Parathyroid adenoma (tissue), 2 donors: ENCODE results near the gene SH3BP5.
A peak's percentile ranks its signal among the peaks of the same experiment; 100 is the strongest.

Experiments
- H2AFZ ChIP-seq: fragments of 300-600 bp; sonication (generic); one replicate; pipeline ENCODE4 v1.7.0; 2017; ENCODE audit warnings: antibody characterized with exemption, mild to moderate bottlenecking
- H3K27ac ChIP-seq: fragments of 300-600 bp; sonication (generic); one replicate; pipeline ENCODE4 v1.7.0; 2017
- H3K27me3 ChIP-seq: fragments of 300-600 bp; sonication (generic); one replicate; pipeline ENCODE4 v1.7.0; 2017; ENCODE audit warnings: low read length; ENCODE audit not compliant: control insufficient read depth, insufficient read depth
- H3K36me3 ChIP-seq: fragments of 300-600 bp; sonication (generic); one replicate; pipeline ENCODE4 v1.7.0; 2017; ENCODE audit warnings: low read length; ENCODE audit not compliant: control insufficient read depth, insufficient read depth
- H3K4me1 ChIP-seq: fragments of 300-600 bp; sonication (generic); one replicate; pipeline ENCODE4 v1.7.0; 2017; ENCODE audit warnings: control low read depth
- H3K4me2 ChIP-seq: fragments of 300-600 bp; sonication (generic); one replicate; pipeline ENCODE4 v1.7.0; 2017; ENCODE audit warnings: low read length
- H3K4me3 ChIP-seq: fragments of 300-600 bp; sonication (generic); one replicate; pipeline ENCODE4 v1.7.0; 2017; ENCODE audit warnings: low read depth, low read length
- H3K79me2 ChIP-seq: fragments of 300-600 bp; sonication (generic); one replicate; pipeline ENCODE4 v1.7.0; 2017; ENCODE audit warnings: control low read depth
- H3K9ac ChIP-seq: fragments of 300-600 bp; sonication (generic); one replicate; pipeline ENCODE4 v1.7.0; 2017; ENCODE audit warnings: mild to moderate bottlenecking
- H3K9me3 ChIP-seq: fragments of 300-600 bp; sonication (generic); one replicate; pipeline ENCODE4 v1.7.0; 2017; ENCODE audit warnings: low read length; ENCODE audit not compliant: control insufficient read depth
- TF ChIP-seq, protein P1 (sequence below): fragments of 300-600 bp; sonication (generic); IDR thresholded peaks from one replicate; pipeline ENCODE4 v1.7.0; 2017; ENCODE audit warnings: antibody characterized with exemption, mild to moderate bottlenecking
- donor health status: primary hyperparathyroidism.

SH3BP5 gene

DNA sequence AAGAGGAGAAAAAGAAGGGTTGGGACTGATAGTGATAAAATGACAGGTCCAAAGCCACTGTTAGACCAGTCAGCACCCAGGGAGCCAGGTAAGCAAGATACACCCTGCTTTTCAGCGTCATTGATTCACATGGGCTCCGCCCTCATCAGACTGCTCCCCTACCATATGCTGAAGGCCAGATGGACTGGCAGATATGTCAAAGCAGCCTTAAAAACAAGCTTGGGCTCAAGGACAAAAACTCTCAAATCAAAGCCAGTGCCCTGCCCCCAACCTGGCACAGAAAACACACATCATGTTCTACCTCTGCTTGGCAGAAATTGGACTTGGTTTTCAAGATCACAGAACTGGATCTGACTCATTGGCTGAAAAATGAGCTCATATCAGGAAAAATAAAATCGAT lies 33.4 kb downstream of the SH3BP5 start:
- H3K4me2 ChIP-seq, result no peak overlapping the region
- H3K27ac ChIP-seq, result peak overlapping the region; percentile 8
- H3K36me3 ChIP-seq, result no peaks in the 10 kb centered on the region
- H3K4me3 ChIP-seq, result no peak overlapping the region
- peaks cover 9% of the 10 kb centered on the region for H3K4me1 ChIP-seq
- no peak overlapping the region for H2AFZ ChIP-seq
- H3K9ac ChIP-seq, result no peak overlapping the region
- TF ChIP-seq, protein P1, sequence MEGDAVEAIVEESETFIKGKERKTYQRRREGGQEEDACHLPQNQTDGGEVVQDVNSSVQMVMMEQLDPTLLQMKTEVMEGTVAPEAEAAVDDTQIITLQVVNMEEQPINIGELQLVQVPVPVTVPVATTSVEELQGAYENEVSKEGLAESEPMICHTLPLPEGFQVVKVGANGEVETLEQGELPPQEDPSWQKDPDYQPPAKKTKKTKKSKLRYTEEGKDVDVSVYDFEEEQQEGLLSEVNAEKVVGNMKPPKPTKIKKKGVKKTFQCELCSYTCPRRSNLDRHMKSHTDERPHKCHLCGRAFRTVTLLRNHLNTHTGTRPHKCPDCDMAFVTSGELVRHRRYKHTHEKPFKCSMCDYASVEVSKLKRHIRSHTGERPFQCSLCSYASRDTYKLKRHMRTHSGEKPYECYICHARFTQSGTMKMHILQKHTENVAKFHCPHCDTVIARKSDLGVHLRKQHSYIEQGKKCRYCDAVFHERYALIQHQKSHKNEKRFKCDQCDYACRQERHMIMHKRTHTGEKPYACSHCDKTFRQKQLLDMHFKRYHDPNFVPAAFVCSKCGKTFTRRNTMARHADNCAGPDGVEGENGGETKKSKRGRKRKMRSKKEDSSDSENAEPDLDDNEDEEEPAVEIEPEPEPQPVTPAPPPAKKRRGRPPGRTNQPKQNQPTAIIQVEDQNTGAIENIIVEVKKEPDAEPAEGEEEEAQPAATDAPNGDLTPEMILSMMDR, result no peak
- no peaks in the 10 kb centered on the region for H3K27me3 ChIP-seq
- H3K9me3 ChIP-seq, result no peaks in the 10 kb centered on the region
- peaks cover 69% of the 10 kb centered on the region for H3K79me2 ChIP-seq

DNA sequence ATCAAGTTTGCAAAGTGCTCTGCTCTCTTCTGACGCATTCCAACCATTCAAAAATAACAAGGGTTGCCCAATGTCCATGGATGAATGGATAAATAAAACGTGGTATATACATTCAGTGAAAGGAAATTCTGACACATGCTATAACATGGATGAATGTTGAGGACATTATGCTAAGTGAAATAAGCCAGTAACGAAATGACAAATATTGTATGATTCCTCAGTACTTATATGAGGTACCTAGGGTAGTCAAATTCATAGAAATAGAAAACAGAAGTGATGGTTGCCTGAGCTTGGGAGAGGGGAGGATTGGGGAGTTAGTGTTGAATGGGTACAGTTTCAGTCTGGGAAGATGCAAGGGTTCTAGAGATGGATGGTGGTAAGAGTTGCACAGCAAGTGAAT lies 33.9 kb downstream of the SH3BP5 start:
- Histone ChIP-seq H3K79me2 (peaks cover 64% of the 10 kb centered on the region), H3K9me3 (no peaks in the 10 kb centered on the region), H3K4me2 (no peak overlapping the region), H3K4me3 (no peak overlapping the region), H3K36me3 (no peaks in the 10 kb centered on the region), H3K27ac (no peak overlapping the region), H2AFZ (no peak overlapping the region), H3K27me3 (no peaks in the 10 kb centered on the region), H3K4me1 (peaks cover 10% of the 10 kb centered on the region), H3K9ac (no peak overlapping the region)
- TF ChIP-seq, protein P1, result no peak

DNA sequence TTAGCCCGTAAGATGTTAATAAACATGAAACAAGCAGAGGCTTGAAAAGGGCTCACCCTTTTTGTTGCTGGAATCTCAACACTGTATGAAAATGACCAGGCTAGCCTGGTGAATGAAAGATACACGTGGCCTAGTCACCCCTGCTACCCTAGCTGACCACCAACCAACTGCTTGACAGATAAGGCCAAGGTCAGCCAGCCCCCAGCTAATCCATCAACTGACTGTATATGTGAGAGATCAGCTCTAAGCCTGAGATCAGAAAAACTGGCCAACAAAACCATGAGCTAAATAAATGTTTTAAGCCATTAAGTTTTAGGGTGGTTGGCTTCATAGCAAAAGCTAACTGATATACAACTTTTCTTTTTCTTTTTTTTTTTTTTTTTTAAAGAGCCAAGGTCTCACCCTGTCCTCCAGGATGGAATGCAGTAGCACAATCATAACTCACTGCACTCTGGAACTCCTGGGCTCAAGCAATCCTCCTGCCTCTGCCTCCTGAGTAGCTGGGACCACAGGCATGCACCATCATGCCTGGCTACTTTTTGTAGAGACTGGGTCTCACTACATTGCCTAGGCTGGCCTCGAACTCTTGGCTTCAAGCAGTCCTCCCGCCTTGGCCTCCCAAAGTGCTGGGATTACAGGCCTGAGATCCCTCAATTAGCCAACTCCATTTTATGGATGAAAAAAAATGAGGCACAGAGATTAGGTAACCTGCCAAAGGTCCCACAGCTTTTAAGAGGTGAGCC lies 34.6 kb downstream of the SH3BP5 start:
- Histone ChIP-seq H3K9me3 (no peaks in the 10 kb centered on the region), H3K9ac (no peak overlapping the region), H3K27ac (no peak overlapping the region), H3K4me2 (no peak overlapping the region), H2AFZ (no peak overlapping the region), H3K79me2 (peaks cover 59% of the 10 kb centered on the region), H3K27me3 (no peaks in the 10 kb centered on the region), H3K4me3 (no peak overlapping the region), H3K36me3 (no peaks in the 10 kb centered on the region), H3K4me1 (peaks cover 17% of the 10 kb centered on the region)
- TF ChIP-seq, protein P1, result no peak

DNA sequence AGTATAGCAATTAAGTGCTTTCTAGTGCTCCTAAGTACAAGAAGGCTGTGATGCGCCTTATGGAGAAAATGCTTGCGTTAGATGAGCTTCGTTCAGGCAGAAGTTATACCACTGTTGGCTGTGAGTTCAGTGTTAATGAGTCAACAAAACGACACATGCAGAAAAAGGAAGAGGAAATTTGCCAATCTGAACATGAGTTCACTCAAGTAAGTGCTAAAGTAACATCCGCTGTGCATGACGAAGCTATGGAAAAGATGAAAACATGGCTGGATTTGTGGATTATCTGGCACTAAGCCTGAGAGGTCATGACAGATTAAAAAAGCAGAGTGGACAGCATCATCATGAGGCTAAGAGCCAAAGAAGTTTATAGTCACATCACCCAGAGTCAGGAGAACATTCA lies 36.9 kb downstream of the SH3BP5 start:
- Histone ChIP-seq H3K27me3 (no peaks in the 10 kb centered on the region), H3K79me2 (peaks cover 55% of the 10 kb centered on the region), H3K4me1 (peaks cover 31% of the 10 kb centered on the region), H2AFZ (no peak overlapping the region), H3K9me3 (no peaks in the 10 kb centered on the region), H3K4me3 (no peak overlapping the region), H3K36me3 (no peaks in the 10 kb centered on the region), H3K27ac (peak overlapping the region; percentile 26), H3K4me2 (no peak overlapping the region), H3K9ac (no peak overlapping the region)
- TF ChIP-seq, protein P1, result no peak

DNA sequence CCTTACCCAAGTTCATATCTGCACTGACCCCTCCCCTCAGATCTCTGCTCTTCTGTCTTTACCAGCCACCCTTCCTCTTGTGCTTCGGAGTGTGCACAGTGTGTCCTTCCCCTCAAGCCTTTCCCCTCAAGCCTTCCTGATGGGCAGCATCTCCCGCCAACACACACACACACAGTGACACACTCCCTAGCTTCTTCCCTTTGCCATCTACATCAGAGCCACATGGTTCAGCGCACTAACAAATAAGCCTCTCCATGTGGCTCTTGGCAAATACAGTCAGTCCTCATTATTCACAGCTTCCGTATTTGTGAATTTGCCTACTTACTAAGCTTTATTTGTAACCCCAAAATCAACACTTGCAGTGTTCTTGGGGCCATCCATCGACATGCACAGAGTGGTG lies 37.5 kb downstream of the SH3BP5 start:
- Histone ChIP-seq H3K4me2 (no peak overlapping the region), H3K36me3 (no peaks in the 10 kb centered on the region), H3K27ac (peak overlapping the region; percentile 26), H3K79me2 (peaks cover 55% of the 10 kb centered on the region), H3K9me3 (no peaks in the 10 kb centered on the region), H2AFZ (no peak overlapping the region), H3K9ac (no peak overlapping the region), H3K27me3 (no peaks in the 10 kb centered on the region), H3K4me1 (peaks cover 31% of the 10 kb centered on the region), H3K4me3 (no peak overlapping the region)
- TF ChIP-seq, protein P1, result no peak
